Measurements from ENCODE around the gene RPTN.

GRCh38 chr1:152159144-152159543 is at the start of gene RPTN:
- TF ChIP-seq CTCF (IDR thresholded peaks at IDR 0.05 in 2 of 3, conservative IDR thresholded peaks at IDR 0.05 in 1 of 3; ENCODE audit: borderline replicate concordance in 1 of 3, insufficient read depth in 1 of 3, low read depth in 2 of 3, low read length in 2 of 3): no peak
- TF ChIP-seq SP1 (IDR thresholded peaks at IDR 0.05; ENCODE audit: low read depth): no peak
- no peak for TF ChIP-seq EZH2 (IDR thresholded peaks at IDR 0.05)
